Right renal cortex interstitium (tissue), 3 donors: ENCODE data around the gene SH2D4B. TPM values are rescaled to one million over a fixed set of nuclear protein-coding genes. Genes with fewer than 3 reads are reported as not detected.

ENCODE experiments used
- DNase-seq, 3 donors: peaks; one replicate each; pipeline ENCODE4 v3.0.0-alpha.2; 2013; ENCODE audit warnings: low read depth in 3 of 3, low spot score in 2 of 3
- polyA plus RNA-seq, 3 donors: library from polyadenylated mRNA; unstranded; fragments of 120-200 nt; gene quantifications; one replicate each; pipeline ENCODE4 v1.2.1, GENCODE V29; 2013; ENCODE audit not compliant: insufficient read length in 3 of 3

Gene SH2D4B
- polyA plus RNA-seq, 3 donors: 0.04 to 0.14 (median 0.12) TPM

DNA sequence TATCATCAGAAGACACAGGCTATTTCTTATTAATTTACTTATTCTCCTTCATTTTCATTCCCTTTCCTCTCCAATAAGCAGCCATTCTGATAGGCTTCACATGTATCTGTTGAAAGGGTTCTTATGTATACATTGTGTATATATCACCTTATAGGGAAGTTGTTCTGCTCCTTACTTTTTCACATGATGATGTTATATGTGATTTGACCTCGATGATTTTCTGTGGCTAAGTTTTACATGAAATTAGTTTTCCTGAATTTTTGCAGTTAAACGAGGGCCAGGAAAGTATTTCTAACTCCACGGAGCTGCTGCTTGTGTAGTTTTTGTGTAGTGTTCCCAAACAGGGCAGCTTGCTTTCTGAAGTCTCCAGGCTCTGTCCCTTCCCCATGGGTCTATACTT is 84.5 kb downstream of the SH2D4B start:
- no peak for DNase-seq

DNA sequence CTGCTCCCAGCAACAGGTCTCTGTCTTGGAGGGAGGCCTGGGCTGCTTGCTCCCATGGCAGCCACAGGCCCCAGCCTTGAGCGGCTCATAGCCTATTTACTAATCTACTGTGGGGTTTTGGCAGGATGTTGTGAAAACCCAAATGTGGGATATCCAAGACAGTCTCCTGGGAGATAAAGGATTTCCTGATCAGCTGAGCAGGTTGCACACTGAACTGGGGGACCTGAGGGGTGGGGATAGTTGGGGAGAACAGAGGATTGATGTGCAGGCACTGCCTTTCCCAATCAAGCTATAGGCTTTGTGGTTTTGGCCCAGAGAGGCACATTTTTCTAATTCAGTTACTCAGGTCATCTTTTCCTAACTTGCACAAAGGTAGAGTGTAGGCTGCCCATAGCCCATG is 92.6 kb downstream of the SH2D4B start:
- no peak for DNase-seq

DNA sequence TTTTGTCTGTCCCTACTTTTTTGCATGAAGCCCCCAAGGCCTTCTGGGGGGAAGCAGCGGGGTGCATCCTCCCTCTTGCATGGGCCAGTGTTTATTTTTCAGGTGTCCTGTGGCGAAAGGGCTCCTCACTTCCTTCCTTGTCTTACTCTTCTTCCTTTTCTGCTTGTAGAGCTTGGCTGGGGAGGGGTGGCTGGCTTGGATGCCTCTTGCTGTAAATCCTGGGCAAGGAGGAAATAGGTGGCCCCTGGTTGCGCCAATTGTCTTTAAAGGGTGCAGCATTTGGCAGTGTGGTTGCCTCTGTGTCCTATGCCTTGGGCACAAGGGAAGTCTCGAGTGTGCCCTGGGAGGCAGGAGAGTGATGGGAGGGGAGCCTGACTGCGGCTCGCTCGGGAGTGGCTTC is 95.0 kb downstream of the SH2D4B start:
- no peak for DNase-seq

DNA sequence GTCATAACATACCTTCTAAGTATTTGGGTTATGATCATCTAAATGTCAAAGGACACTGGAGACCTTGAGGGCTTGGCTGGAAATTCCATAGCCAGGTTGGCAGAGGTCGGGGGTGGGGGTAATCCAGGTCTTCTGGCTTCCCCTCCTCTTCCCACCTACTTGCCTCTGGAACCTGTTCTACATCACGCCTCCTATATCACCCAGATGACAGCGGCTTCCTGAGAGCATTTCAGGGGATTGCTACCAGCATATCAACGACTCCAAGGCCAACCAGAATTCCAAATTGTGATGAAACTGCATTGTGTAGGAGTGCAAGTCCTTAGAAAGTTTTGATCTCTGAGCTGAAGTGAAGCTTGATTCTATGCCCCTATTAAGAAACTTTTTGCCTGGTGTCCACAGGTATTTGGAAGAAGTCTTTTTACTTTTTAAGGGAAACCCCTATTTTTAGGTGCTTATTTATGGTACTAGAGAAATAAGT is 95.7 kb downstream of the SH2D4B start:
- DNase-seq: no peak

DNA sequence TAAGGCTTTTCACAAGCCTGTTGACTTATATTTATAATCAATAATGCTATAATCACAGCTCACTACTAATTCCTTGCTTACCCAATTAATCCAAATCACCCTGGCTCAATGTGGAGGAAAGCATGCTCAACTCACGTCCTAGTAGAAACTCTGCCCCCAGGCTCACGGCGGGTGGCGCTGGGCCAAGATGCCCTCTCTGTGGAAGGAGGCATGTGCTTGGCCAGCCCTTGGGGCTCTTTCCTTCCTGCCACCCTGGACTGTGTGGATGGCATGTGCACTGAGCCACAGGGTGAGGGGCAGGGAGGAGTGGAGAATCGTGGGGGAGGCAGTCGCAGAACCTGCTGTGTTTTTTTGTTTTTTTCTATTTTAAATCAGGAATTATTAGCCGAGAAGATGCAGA is 96.2 kb downstream of the SH2D4B start:
- DNase-seq: no peak

DNA sequence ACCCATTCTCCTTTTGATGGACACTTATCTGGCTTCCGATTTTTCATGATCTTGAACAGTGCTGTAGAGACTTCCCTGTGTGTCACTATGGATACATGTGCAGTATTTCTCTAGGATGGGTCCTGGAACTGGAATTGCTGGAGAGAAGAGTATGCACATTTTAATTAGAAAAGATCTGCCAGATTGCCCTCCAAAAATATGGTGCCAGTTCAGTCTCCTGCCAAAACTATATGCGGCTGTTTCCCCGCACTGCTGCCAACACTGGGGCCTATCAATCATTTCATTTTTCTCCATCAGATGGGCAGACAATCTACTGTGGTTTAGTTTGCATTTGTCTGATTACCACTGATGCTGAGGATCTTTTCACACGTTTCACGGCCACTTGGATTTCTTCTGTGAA is 105.0 kb downstream of the SH2D4B start:
- DNase-seq: no peak

DNA sequence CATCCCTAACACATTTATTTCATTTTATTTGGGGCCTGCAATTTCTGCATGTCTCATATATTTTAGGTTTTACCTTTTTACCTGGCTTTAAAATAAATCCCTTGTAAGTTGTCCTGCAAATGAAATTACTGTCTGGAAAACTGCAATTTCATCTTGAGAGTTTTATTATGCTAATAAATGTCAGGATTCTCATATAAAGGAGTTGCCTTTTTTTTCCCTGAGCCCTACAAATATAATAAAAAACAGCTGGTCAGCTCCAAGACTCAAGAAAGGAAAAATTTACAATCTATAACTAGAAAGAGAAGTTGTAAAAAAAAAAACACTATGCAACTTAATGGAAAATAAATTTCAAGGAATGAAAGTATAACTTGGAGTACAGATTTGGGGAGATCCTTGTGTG is 108.7 kb downstream of the SH2D4B start:
- DNase-seq: peak in 1 of 3 donors; percentile 14

DNA sequence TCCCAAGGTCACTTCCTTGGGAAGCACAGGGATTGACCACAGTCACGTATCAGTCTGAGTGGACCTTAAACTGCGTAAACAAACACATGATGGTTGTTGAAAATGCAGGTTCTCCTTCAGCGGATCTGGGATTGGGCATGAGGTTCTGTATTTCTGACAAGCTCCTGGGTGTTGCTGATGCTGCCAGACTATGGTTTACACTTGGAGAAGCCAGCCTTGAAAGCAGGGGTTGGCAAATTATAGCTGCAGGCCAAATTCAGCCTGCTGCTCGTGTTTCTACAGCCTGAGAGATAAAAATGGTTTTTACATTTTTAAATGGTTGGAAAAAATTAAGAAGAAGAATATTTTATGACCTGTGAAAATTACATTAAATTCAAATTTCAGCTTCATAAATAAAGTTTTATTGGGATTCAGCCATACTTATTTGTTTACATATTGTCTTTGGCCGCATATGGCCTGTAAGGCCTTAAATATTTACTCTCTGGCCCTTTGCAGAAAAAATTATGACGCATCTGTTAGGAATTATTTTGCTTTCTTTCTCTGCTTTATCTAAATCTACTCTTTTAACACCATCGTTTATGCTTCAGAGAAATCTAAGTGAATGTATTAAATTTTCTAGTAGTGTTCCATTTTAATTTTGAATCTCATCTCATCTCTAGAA is 109.6 kb downstream of the SH2D4B start:
- no peak for DNase-seq

DNA sequence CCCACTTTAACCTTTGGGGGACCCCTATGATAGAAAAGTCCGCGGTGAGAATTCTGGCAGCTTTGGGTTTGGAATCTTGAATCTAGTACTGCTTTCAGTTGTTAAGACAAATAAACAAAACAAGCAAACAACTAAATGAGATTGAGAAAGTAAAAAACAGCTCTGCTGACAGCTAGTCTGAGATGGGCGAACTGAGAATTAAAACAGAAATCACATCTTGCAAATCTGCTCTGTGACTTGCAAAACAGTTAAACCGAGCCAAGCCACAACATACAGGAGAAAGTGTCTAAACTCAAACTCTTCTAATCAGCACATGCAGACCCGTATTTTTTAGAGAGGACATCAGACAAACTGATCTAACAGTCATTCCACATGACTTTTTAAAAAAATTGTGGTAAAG is 110.4 kb downstream of the SH2D4B start:
- no peak for DNase-seq

DNA sequence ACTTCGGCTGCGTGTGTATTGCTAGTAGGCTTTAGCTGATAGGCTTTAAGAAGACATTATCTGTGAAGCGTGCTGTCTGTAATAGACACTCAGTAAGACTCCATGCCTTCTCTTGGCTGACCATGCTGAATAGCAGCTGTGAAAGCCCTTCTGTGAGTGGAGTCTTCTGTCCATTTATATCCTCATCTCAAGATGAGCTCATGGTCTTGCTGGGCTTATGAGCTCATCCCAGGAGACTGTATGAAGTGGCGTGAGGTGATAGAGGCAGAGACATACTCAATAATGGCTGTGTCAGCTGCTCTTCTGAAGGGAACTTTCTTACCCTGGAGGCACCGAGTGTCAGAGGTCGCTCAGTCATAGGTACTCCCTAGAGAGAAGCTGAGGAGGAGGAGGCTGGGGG is 111.5 kb downstream of the SH2D4B start:
- DNase-seq: no peak

DNA sequence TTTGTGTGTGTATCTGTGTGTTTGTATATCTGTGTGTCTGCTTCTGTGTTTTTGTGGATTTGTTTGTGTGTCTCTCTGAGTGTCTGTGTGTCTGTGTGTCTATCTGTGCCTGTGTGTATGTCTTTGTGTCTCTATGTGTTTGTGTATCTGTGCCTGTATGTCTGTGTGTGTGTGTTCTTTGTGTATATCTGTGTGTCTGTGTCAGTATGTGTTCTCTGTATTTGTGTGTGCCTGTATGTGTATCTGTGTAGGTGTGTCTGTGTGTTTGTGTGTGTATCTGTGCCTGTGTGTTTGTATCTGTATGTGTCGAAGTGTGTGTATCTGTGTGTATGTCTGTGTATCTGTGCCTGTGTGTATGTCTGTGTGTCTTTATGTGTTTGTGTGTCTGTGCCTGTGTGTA is 118.2 kb downstream of the SH2D4B start:
- no peak for DNase-seq

DNA sequence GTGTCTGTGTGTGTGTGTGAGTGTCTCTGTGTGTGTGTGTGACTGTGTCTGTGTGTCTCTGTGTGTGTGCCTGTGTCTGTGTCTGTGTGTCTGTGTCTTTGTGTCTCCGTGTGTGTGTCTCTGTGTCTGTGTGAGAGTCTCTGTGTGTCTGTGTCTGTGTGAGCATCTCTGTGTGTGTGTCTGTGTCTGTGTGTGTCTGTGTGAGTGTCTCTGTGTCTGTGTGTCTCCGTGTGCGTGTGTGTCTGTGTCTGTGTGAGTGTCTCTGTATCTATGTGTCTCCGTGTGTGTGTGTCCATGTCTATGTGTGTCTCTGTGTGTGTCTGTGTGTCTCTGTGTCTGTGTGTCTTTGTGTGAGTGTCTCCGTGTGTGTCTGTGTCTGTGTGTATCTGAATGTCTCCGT is 120.4 kb downstream of the SH2D4B start:
- DNase-seq: no peak

DNA sequence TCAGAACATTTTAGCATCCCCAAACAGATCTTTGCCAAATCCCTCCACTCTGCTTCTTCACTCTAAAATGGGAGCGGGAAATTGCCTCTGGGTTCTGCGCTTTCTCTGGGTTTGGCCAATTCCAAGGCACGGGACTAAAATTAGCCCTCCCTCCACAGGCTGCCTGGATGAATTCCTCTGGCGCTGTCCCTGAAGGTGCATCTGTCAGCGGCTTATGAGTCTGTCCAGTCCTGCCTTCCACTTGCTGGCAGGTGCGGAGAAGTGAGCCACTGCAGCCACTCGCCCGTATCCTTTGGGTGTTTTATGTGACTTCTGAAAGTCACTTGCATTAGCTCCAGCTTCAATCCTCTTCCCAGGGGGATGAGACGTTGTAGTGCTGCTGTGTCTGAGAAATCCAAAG is 121.6 kb downstream of the SH2D4B start:
- no peak for DNase-seq

DNA sequence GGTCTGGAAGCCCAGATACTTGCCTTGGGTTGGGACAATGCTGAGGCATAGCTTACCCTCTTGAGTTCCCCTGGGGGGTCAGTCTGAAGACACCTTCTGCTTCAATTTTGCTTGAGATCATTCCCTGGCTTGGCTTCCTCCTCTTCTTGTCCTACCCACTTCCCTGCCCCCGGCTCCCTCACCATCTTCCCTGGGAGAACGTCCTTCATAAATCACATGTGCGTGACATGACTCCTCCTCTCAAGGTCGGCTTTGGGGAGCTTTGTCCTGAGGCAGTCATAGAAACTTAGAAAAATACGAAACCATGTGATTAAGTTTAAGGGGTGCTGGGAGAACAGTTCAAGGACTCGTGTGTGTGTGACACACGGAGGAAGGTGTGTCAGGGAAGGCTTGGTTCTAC is 122.6 kb downstream of the SH2D4B start:
- no peak for DNase-seq

DNA sequence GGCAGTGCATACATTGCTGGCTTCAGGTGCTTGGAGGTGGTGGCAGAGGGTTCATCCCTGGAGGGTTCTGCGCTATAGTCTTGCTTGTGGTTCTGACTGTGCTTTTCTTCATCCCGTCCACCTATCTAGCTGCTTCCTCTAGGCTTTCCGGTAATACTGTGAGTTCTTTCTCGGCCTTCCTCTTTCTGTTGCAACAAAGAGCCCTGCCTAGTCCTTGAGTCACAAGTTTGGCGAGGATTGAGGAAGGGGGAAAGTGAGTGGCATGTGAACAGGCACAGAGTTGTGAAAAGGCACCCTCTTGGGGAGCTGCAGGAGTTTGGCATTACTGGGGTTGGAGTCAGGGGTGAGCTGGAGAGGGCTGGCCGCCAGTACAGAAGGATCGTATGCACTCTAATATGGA is 123.0 kb downstream of the SH2D4B start:
- DNase-seq: no peak

DNA sequence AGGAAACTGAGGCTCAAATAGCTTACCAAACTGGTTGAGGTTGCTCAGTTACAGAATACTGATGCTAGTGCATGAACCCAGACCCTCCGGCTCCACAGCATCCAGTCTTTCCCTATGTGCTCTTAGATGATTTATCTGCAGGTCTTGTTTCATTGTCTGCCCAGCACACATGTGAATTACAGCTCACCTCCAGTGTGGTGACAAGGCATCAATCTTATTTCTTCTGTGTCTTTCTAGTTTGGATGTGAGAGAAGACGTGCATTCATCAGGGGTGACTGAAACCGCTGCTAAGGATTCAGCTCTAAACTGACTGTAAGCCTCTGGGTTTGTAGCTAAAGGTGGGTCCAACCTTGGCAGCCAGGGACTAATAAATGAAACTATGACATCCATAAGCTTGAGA is 123.8 kb downstream of the SH2D4B start:
- DNase-seq: no peak

DNA sequence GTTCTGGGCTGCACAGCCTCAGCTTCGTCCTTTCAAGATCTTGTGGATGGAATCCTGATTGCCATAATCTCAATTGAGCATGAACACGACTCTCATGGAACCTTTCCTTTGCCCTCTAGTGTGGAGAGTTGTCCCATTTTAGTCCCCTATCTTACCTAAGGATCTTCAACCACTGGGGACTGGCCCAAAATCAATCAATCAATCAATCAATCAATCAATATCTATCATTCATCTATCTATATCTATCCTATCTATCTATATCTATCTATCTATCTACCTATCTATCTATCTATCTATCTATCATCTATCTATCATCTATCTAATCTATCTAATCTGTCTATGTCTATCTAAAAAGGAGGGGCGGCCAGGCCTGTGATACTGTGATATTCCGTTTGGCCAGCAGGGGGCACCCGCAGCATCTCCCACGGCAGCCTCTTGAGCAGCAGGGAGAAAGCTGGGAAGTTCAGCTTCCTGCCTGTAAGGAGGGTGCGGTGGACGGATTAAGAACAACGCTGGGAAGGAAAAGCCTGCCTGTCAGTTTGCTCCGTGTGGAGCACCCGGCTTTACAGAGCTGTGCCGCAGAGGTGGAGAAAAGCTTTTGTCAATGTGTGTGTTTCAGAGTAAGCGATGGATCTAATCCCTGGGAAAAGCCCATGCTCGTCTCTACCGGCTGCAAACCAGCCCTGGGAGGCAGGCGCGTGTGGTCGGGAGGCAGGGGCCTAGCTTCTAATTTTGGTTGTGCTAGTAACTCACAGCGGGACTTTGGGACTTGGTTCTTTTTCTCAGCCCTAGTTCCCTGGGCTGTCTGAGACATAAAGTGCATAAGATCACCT is 124.9 kb downstream of the SH2D4B start:
- peak; percentile 70 to 81 (median 73) for DNase-seq

DNA sequence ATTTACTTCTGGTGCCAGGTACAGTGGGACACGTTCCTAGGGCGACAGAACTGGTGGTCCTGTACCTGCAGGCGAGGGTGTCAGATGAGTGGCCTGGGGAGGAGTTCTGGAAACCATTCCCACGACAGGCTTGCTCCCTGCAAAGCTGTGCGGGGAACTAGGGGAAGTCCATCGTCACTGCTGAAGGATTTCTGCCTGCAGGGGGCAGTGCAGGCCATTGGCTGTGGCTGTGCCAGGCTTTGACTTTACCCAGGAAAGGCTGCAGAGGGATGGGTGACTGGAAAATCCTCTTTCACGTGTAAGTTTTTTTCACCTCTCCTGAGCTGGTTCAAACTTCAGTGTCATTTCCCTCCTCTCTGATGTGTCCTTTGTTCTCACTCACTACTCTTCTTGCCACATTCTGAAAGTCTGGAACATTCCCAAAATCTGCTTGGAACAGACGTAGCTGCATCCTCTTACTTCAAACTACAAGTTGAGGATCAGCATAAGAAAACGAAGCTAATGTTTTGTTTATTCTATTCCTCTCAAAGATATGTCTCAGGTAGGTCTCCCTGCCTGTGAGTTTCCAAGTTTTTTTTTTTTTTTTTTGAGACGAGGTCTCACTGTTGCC is 126.5 kb downstream of the SH2D4B start:
- DNase-seq: peak; percentile 61 to 77 (median 74)

DNA sequence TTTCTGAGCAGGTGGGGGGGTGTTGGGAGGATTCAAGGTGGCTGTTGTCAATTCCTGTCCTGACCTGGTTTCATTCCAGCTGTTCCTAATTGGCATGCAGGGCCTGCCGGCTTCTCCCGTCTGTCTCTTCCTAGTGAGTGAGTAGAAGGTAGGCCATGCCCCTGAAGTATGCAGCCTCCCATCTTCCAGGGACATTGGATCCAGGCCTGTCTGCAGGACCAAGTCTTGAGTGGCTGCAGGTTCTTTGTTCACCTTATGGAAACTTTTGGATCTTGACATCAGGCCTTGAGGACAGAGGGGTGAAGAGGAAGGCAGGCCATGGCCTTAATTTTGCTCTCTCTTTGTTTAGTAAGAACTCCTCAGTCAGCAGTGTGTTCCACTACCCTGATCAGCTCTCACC is 131.8 kb downstream of the SH2D4B start:
- DNase-seq: no peak

DNA sequence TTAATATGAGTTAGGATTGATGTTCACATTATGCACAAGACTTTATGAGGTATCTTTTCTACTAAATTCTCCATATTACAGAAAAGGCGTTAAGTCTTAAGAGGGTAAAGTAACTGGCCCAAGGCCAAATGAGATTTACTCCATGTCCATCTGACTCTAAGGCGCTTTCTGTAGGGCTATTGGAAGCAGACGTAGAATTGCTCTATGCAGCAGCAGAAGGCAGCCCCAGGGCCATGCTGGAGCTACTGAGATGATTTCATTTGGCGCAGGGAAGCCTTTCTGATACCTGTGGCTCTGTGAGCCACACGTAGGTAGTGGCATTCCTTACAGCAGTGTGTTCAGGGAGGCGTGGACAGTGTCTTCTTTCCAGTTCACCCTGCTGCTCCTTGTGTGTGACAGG is 133.1 kb downstream of the SH2D4B start:
- DNase-seq: no peak

DNA sequence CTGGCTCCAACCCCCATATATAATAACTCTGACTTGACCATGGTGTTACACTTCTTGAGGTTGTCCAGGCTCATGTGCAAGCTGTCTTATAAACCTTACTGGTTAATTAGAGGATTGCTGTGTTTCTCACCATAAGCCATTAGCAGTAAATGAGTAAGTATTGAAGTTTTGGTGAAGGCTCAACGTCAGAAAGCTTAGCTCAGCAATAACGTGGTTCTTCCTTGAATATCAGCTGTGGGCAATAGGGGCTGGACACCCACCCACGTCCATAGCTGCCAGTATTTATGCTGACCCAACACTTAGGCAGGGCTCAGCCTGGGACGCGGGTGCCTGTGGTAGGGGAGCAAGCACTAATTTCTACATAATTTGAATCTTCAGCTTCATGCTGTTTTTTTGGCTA is 134.1 kb downstream of the SH2D4B start:
- no peak for DNase-seq

DNA sequence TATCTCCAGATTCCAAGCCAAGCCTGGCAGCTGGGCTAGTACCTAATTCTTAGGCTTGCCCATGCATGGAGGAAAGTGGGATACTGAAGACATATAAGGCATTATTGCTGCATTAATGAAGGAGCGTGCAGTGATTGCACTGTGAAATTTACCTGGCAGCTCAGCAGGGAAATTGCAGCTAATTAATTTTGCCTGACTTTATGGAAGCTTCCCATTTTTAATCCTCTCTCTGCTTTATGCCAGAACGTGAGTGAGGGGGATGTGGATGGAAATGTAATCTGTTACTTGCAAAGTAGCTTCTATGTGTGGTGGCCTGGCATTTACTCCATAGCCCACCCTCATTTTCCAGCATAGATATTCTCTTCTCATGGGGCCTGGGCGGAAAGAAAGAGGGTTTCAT is 134.9 kb downstream of the SH2D4B start:
- DNase-seq: no peak
